ENCODE results near the gene PRSS16.

The PRSS16 gene

DNA sequence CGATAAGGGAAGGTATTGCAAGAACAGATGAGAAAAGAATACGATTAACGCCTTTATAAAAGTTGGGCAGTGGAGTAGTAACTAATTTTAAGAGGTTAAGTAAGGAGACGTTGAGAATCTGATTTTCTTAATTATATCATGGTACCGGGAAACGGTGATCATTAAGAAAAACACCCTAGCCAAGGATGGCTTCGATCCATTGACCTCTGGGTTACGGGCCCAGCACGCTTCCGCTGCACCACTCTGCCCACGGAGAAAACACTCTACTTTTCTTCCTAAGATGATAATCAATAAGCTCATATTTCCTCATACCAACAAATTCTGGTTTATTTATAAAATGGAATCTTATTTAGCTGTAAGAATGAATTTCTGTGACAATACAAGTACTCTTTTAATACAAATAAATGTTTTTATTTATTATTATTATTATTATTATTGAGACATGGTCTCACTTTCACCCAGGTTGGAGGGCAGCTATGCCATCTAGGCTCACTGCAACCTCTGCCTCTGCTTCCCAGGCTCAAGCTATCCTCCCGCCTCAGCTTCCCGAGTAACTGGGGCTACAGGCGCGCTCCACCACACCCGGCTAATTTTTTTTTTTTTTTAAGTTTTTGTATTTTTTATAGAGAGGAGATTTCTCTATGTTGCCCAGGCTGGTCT lies 56.2 kb downstream of the PRSS16 start:
- no peak for TF ChIP-seq EZH2 (IDR thresholded peaks at IDR 0.05; ENCODE audit: borderline replicate concordance, low read length)
- TF ChIP-seq, protein P1, sequence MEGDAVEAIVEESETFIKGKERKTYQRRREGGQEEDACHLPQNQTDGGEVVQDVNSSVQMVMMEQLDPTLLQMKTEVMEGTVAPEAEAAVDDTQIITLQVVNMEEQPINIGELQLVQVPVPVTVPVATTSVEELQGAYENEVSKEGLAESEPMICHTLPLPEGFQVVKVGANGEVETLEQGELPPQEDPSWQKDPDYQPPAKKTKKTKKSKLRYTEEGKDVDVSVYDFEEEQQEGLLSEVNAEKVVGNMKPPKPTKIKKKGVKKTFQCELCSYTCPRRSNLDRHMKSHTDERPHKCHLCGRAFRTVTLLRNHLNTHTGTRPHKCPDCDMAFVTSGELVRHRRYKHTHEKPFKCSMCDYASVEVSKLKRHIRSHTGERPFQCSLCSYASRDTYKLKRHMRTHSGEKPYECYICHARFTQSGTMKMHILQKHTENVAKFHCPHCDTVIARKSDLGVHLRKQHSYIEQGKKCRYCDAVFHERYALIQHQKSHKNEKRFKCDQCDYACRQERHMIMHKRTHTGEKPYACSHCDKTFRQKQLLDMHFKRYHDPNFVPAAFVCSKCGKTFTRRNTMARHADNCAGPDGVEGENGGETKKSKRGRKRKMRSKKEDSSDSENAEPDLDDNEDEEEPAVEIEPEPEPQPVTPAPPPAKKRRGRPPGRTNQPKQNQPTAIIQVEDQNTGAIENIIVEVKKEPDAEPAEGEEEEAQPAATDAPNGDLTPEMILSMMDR (IDR thresholded peaks at IDR 0.05; ENCODE audit: low read length): no peak
- H3F3A ChIP-seq (ENCODE audit: insufficient read depth, low read length): no peaks in the 10 kb centered on the region
- H3K9ac ChIP-seq (ENCODE audit: low read length): no peak overlapping the region
- H3K79me2 ChIP-seq (ENCODE audit: insufficient read depth, low read length): no peaks in the 10 kb centered on the region
- H4K20me1 ChIP-seq (ENCODE audit: insufficient read depth, low read length): no peaks in the 10 kb centered on the region
- H3K27me3 ChIP-seq (ENCODE audit: insufficient read depth, low read length): no peaks in the 10 kb centered on the region
- no peak overlapping the region for H3K4me3 ChIP-seq (ENCODE audit: low read depth, low read length, poor library complexity, severe bottlenecking)
- H3K27ac ChIP-seq (ENCODE audit: low read depth, low read length, poor library complexity, severe bottlenecking): no peak overlapping the region
- no peaks in the 10 kb centered on the region for H3K36me3 ChIP-seq (ENCODE audit: insufficient read depth, low read length)
- H3K9me2 ChIP-seq (ENCODE audit: low read depth, low read length): no peaks in the 10 kb centered on the region
- H3K4me1 ChIP-seq (ENCODE audit: insufficient read depth, low read length, severe bottlenecking): no peaks in the 10 kb centered on the region
- no peak overlapping the region for H2AFZ ChIP-seq (ENCODE audit: low read length)
- H3K4me2 ChIP-seq (ENCODE audit: low read length): no peak overlapping the region
- no peaks in the 10 kb centered on the region for H3K9me3 ChIP-seq (ENCODE audit: low read length)
